H4 (cell line): ENCODE data around the gene BIVM. TPM values are rescaled to one million over a fixed set of nuclear protein-coding genes. Genes with fewer than 3 reads are reported as not detected.

Experiments used
- DNase-seq: peaks from one replicate; pipeline ENCODE4 v3.0.0-alpha.2; 2015; ENCODE audit warnings: low spot score
- total RNA-seq: library from RNA; depleted of rRNA; stranded (reverse); fragments of >200 nt; shearing (Covaris generic); gene quantifications from 2 replicates; pipeline ENCODE4 v1.2.3, GENCODE V29; 2014

Gene BIVM
- total RNA-seq, 1 experiment from 2014 or later = 6.3 TPM

DNA sequence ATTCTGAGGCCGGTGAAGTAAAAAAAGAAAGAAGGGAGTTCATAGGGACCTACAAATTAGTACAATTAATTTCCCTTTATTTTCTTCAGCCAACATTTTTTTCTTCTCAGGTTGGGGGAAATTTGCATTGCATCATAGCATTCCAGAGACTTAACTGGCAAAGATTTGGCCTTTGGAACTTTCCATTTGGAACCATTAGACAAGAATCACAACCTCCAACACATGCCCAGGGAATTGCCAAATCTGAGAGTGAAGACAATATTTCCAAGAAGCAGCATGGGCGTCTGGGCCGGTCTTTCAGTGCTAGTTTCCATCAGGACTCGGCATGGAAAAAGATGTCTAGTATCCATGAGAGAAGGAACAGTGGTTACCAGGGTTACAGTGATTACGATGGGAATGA lies 40.5 kb downstream of the BIVM start:
- DNase-seq = no peak

DNA sequence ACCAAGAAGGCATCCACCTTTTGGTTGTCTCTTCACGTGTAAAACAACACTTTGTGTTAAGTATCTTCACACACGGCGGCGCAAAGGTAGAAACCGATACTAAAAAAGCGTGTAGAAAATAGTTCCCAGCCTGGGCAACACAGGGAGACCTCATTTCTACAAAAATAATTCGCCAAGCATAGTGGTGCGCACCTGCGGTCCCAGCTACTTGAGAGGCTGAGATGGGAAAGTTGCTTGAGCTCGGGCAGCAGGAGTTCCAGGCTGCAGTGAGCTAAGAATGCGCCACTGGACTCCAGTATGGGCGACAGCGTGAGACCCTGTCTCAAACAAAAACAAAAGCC lies 46.3 kb downstream of the BIVM start:
- DNase-seq = no peak

DNA sequence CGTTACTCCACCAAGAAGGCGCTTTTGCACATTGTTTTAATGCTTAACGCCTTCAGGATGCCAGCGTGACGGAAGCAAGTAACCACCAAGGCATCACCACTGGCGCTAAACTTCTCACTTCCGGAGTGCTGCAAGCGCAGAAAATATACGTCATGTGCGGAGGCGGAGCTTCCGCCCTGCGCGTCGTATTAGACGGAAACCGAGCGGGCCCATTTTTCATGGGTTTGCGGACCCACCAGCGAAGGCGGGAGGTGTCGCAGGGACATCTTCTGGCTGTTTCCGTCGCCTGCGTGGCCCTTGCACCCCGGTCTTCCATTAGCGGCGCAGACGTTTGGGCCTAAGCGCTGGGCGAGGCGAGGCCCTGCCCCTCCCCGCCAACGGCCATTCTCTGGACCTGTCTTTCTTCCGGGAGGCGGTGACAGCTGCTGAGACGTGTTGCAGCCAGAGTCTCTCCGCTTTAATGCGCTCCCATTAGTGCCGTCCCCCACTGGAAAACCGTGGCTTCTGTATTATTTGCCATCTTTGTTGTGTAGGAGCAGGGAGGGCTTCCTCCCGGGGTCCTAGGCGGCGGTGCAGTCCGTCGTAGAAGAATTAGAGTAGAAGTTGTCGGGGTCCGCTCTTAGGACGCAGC lies 46.8 kb downstream of the BIVM start, which contains the start of gene ERCC5:
Gene ERCC5, plus strand, starts transcription at position 403 of the 631 bp plus-strand sequence. CDS start 235 bp downstream, outside the sequence.
- peak; percentile 87 for DNase-seq

DNA sequence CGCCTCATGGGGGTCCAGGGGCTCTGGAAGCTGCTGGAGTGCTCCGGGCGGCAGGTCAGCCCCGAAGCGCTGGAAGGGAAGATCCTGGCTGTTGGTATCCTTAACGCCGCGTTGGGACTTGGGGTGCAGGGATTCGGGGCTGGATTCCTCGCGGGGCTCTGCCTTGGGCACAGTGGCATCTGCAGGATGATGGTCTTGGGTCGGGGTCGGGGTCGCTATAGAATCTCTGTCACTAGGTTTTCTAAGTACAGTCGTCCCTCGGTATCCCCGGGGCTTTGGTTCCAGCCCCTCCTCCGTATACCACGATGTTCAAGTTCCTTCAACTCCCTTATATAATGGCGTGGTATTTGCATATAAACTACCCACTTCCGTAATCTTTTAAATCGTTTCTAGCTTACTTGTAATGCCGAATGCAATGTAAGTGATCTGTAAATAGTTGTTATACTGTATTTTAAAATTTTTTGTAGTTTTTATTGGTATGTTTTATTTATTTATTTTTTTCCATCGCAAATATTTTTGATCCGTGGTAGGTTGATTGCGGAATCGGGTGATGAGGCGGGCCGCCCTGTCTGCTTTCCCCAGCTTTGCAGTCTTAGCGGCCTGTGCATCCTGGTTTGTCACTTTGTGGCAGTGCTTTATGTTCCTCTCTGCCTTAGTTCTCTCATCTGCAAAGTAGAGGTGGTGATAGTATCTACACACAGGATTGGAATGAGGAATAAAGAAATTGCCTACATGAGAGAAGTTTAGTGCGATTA lies 47.5 kb downstream of the BIVM start:
- DNase-seq = no peak

DNA sequence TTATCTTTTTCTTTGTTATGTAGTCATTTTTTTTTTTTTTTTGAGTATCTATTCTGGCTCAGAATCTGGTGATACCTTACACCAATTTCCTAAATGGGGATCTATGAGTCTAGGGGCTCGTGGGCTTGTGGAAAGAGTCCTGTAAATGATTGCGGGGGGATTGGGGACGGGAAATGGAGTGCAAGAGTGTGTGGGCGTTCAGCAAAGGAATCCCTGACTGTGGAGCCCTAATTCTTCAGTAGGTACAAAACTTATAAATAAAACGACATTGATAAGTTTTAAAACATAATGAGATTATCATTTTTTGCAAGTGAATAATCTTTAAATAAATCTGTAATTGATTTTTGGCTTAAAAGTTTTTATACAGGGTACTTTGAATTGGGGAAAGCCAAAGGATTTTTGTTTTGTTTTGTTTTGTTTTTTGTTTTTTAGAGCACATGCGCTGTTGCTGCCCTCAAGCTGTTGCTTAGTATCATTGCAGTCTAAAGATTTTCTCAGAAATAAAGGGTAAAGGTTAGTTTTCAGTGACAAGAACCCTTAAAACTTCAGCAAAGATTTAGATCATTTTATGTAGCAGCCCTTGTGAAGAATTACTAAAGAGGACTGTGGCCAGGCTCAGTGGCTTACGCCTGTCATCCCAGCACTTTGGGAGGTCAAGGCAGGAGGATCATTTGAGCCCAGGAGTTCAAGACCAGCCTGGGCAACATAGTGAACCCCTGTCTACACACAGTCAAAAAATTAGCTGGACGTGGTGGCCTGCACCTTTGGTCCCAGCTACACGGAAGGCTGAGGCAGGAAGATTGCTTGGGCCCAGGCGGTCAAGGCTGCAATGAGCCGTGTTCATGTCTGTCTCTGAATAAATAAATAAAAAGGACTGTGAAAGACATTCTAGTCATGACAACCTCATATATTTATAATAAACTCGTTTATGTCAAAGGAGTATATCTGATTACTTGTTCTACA lies 48.6 kb downstream of the BIVM start:
- no peak for DNase-seq

DNA sequence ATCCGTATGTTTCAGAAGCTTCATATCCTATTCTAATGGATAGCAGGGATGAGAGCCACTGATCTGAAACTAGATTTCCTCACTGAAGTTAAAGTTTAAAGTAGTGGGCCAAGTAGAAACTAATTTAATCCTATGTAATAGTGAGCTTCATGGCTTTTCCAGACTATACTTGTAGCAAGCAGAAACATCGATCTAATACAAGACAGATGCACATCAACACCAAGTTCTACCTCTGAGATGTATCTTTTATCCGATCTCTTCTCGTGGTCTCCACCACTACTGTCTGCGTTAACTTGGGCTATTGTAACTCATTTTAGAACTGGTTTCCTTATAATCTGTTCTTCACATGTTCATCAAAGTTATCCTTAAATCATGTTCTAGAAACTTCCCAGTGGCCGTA lies 50.0 kb downstream of the BIVM start:
- no peak for DNase-seq

DNA sequence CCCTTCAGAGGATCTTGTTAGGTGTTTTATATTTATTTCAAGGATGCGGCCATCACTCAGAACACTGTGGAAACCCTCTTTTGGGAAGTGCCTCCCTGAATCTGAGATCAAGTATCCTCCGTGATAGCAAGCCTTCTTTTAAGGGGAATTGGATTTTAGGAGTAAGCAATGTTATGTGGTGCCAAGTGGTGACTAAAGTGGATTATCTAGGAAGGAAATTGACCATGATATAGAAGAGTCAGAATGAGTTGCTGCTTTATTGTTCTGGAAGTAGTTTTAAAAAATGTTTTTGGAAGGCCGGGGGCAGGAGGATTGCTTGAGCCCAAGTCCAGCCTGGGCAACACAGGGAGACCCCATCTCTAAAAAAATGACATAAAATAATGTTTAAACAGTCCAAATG lies 53.6 kb downstream of the BIVM start:
- DNase-seq = no peak

DNA sequence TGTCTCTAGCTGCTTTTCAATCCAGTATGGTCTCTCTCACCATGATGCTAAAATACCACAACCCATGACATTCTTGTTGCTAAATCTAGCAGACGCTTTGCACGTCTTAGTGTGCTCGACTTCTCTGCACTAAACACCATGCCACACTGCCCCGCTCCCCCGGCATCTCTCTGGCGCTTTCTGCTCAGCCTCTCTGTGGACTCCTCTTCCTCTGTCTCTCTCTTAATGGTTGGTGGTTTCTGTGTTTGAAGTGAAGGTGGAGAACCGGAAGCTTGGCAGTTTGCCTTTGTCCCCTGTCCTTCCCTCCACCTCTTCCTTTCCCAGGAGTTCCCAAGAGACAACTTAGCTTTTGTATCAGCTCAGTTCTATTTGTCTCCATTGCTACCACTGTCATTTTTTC lies 55.8 kb downstream of the BIVM start:
- no peak for DNase-seq

DNA sequence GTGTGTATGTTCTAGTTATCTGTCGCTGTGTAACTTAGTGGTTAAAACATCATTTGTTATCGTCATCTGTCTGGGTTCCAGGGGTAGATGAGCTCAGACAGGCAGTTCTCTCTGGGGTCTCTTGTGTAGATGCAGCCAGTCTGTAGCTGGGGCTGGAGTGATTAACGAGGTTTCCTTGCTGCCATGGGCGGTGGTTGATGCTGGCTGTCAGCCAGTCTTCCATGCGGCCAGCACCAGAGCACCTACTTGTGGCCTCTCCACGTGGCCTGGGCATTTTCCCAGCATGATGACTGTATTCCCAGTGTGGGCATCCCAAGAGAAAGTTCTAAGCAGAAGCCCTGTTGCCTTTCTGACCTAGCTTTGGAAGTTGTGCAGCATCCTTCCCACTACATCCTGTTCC lies 57.6 kb downstream of the BIVM start:
- DNase-seq = no peak

DNA sequence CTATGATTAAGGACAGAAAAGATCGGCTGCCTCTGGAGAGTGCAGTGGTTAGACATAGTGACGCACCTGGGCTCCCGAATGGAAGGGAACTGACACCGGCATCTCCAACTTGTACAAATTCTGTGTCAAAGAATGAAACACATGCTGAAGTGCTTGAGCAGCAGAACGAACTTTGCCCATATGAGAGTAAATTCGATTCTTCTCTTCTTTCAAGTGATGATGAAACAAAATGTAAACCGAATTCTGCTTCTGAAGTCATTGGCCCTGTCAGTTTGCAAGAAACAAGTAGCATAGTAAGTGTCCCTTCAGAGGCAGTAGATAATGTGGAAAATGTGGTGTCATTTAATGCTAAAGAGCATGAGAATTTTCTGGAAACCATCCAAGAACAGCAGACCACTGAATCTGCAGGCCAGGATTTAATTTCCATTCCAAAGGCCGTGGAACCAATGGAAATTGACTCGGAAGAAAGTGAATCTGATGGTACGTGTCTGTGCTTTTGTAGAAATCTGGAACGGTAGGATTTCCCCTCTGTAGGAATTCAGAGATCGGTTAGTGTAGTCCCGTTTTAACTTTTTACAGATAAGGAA lies 63.8 kb downstream of the BIVM start:
- no peak for DNase-seq

DNA sequence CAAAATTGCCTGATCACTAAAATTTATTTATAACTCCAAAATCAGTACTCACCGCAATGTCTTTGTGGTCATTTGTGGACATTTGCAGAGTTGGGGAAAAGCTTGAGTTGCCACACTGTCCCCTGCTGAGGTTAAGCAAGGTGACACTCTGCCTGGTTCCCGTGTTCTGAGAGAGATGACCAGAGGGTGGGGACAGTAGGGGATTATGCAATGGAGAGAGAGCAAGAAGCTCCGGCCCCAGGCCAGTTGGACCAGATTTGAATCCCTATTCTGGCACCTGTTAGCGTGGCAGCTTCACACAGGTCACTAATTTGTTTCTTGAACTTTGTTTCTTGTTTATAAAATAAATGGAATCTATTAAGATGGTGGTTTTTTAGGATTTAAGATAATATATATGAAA lies 64.7 kb downstream of the BIVM start:
- DNase-seq = no peak

DNA sequence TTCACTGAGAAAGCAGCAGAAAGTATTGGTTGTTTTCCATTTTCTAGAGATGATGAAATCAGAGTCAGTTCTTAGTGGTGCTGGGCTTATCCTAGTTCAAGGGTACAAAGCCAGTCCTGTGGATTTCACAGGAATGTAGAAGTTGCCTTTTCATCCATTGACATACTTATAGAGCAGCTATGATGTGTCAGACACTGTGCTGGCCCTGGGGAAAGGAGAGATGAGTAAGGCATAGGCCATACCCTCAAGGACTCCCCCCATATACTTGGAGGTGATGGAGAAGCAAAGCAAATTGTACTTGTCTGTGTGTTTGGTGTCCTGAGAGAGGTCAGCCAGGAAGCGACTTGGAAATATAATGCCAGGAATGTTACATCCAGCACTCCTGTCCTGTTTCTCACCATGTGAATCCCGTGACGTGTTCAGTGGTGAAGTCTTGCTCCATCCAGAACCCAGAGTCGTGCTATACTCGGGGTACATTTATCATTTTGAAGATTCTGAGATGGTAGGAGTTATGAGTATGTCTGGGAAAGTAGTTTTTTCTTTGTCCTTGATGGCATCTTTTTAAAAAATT lies 69.5 kb downstream of the BIVM start:
- no peak for DNase-seq

DNA sequence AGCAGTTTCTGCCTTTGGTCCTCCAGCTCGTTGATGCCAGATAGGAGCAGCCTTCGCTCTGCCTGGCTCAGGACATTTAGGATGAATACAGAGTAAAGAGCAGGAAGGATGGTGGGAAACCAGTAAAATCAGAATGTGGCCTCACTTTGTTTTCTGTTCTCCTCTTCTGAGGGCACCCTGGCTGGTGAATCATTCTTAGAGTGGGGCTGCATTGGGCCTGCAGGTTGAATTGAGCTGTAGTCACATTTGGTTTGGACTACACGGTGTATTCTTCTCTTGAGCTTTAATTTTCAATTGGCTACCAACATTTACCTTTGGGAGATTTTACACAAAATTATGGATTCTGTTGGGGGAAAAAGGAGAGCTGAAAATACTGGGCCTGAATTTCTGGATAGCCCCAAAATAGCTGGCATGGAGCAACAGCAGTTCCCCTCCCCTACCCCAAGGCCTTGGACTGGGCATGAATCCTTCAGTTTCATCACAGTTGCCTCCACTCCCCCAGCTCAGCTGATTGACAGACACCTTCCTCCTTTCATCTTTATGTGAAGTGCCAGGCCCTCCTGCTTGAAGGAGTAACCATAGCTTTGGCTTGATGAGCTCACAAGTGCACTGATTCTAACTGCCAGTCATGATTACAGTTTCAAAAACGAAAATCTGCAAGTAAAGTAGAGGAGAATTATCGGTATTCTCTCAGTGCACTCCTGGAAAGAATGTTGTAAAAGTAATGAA lies 71.2 kb downstream of the BIVM start:
- DNase-seq = no peak

DNA sequence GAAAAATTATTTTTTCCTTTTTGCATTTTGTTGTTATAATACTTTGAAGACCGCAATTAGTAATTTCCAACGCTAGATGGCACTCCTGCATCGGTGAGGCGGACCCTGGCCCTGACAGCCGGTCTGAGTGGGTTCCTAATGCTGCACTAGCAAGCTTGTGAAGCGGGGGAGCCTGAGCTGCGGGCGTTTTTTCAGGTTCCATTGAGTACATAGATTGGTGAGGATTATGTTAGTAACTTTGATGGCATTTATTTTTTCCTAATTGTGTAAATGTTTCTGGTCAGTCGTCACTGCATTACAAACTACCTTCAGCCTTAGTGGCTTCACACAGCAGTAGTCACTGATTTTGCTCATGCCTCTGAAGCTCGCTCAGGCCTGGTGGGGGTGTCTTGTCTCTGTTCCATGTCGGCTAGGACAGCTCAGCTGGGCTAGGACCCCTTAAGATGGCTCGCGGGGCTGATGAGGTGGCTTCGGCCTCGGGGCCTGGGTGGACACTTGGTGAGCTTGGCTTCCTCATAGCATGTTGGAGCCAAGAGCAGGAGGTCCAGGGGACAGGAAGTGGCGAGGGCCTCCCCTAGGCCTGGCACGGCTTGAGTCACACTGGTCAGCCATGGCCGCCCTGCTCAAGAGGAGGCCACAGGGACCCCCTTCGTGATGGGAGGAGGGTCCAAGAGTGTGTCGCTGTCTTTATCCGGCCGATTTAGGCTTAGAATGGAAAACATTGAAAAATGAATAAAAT lies 71.9 kb downstream of the BIVM start:
- peak; percentile 21 for DNase-seq

DNA sequence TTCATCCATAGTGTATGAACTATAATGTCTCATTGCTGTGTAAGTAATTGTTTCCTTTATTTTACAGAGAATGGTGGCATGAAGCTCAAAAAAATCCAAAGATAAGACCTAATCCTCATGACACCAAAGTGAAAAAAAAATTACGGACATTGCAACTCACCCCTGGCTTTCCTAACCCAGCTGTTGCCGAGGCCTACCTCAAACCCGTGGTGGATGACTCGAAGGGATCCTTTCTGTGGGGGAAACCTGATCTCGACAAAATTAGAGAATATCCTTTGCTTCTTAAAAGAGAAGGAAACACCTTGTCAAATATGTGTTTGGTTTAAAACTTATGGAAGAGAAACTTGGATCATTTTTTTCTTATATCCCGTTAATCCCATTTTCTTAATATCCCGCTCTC lies 73.2 kb downstream of the BIVM start:
- no peak for DNase-seq

DNA sequence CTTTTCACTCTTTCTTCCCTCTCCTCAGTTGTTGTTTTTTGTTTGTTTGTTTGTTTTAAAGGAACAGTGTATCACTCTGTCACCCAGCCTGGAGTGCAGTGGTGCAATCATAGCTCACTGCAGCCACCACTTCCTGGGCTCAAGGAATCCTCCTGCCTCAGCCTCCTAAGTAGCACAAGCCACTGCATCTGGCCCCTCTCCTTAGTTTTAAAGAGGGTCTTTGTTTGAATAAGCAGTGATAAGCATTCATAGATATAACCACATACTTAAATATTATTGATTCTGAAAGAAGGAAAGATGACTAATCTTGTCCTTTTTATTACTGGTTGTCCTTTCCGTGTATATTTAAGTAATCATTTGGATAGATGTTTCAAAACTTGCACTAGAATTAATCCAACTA lies 73.6 kb downstream of the BIVM start:
- DNase-seq = no peak

DNA sequence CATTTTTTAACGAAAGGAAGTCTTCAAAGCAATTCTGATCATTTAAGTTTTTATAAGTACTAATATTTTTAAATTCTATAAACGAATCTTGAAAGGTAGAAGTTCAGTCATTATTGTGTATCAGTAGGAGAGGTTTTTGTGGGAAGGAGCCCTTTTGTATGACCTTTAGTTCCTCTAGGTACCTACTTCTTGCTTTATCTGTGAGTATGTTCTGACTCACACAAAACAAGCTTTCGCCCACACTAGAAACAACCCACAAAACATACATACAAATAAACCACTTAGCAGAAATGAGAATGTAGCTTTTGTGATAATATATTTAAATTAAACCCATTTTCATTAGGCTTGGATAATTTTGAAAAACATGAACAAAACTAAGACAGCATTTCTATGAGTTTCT lies 74.7 kb downstream of the BIVM start:
- DNase-seq = no peak

DNA sequence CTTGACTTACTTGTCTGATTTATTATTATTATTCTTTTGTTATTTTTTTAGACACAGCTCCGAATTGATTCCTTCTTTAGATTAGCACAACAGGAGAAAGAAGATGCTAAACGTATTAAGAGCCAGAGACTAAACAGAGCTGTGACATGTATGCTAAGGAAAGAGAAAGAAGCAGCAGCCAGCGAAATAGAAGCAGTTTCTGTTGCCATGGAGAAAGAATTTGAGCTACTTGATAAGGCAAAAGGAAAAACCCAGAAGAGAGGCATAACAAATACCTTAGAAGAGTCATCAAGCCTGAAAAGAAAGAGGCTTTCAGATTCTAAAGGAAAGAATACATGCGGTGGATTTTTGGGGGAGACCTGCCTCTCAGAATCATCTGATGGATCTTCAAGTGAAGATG lies 76.3 kb downstream of the BIVM start:
- DNase-seq = no peak

DNA sequence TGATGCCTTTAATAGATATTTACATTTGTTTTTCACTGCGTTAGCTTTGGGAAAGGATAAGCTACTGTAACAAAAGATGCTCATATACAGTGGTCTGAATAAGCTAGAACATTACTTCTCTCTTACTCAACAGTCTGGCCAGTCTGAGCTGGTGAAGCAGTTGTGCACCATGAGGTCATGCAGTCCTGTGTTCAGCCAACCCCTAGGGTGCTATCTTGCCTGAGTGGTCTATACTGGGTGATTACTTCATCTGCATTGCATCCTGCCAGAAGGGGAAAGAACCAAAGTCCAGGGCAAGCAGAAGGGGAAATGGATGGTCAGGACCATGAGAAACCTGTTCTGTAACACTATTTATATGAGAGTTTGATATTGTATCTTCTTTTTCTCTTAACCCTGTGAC lies 78.4 kb downstream of the BIVM start:
- no peak for DNase-seq

DNA sequence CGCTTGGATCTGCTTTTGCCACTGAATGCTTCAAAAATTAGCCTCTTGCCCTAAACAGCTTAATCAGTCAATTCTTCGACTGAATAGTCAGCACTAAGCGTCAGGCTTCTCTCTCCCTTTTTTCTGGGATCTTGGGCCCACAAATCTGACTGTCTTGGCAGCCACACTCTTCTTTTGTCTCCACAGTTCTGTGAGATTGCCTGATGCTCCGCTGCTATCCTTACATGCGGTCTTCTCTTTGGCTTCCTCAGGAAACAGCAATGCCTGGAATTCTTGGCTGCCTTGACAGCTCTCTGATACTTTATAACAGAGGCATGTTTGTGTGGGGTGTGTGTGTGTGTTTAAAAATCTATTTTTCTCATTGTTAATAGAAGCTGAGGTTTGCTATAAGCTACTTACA lies 79.6 kb downstream of the BIVM start:
- DNase-seq = no peak
